Ishikawa (cell line): ENCODE data around the gene STAT1.

ENCODE experiments used
- CEBPB ChIP-seq: IDR thresholded peaks from 2 replicates; pipeline ENCODE4 v1.6.1; 2012
- EP300 ChIP-seq: IDR thresholded peaks from 2 replicates; pipeline ENCODE4 v1.6.1; 2012; ENCODE audit warnings: borderline replicate concordance
- MAX ChIP-seq: IDR thresholded peaks from 2 replicates; pipeline ENCODE4 v1.6.1; 2012
- TAF1 ChIP-seq: IDR thresholded peaks from 2 replicates; pipeline ENCODE4 v1.6.1; 2012; ENCODE audit warnings: low read depth, mild to moderate bottlenecking
- TF ChIP-seq, protein P1 (sequence below): IDR thresholded peaks from 2 replicates; pipeline ENCODE4 v1.6.1; 2012

GRCh38 chr2:190942697-190943096, 71.3 kb downstream of the STAT1 start:
- TF ChIP-seq TAF1 (no peak), CEBPB (no peak), MAX (no peak), EP300 (no peak)
- TF ChIP-seq, protein P1, sequence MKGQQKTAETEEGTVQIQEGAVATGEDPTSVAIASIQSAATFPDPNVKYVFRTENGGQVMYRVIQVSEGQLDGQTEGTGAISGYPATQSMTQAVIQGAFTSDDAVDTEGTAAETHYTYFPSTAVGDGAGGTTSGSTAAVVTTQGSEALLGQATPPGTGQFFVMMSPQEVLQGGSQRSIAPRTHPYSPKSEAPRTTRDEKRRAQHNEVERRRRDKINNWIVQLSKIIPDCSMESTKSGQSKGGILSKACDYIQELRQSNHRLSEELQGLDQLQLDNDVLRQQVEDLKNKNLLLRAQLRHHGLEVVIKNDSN, result no peak
